Neural progenitor cell (in vitro differentiated cells): ENCODE results near the gene TMEM14C. TPM values are rescaled to one million over a fixed set of nuclear protein-coding genes. Genes with fewer than 3 reads are reported as not detected.

Experiments
- DNase-seq: peaks from one replicate; pipeline ENCODE4 v3.0.0-alpha.2; 2016; ENCODE audit warnings: low spot score
- H2AFZ ChIP-seq: fragments of 200-600 bp; sonication (generic); replicated peaks from 2 replicates; pipeline ENCODE4 v1.6.1; 2016; ENCODE audit warnings: antibody characterized with exemption
- H3F3A ChIP-seq: fragments of 200-600 bp; sonication (generic); 2 replicates; pipeline ENCODE4 v1.6.1; 2016; ENCODE audit warnings: antibody characterized with exemption, low read depth
- H3K27ac ChIP-seq: fragments of 200-600 bp; sonication (generic); 2 replicates; pipeline ENCODE4 v1.5.1; 2016; ENCODE audit warnings: mild to moderate bottlenecking
- H3K27me3 ChIP-seq: fragments of 200-600 bp; sonication (generic); 2 replicates; pipeline ENCODE4 v1.6.1; 2016; ENCODE audit warnings: mild to moderate bottlenecking, moderate library complexity
- H3K36me3 ChIP-seq: fragments of 200-600 bp; sonication (generic); 2 replicates; pipeline ENCODE4 v1.5.1; 2016
- H3K4me1 ChIP-seq: fragments of 200-600 bp; sonication (generic); 2 replicates; pipeline ENCODE4 v1.6.1; 2016; ENCODE audit warnings: mixed run types
- H3K4me2 ChIP-seq: fragments of 200-600 bp; sonication (generic); 2 replicates; pipeline ENCODE4 v1.6.1; 2016
- H3K4me3 ChIP-seq: fragments of 200-600 bp; sonication (generic); 2 replicates; pipeline ENCODE4 v1.5.1; 2016
- H3K79me2 ChIP-seq: fragments of 200-600 bp; sonication (generic); 2 replicates; pipeline ENCODE4 v1.6.1; 2016; ENCODE audit warnings: low read depth
- H3K9ac ChIP-seq: fragments of 200-600 bp; sonication (generic); 2 replicates; pipeline ENCODE4 v1.6.1; 2016
- H3K9me3 ChIP-seq: fragments of 200-600 bp; sonication (generic); 2 replicates; pipeline ENCODE4 v1.5.1; 2016; ENCODE audit warnings: low read depth
- H4K20me1 ChIP-seq: fragments of 200-600 bp; sonication (generic); 2 replicates; pipeline ENCODE4 v1.6.1; 2016; ENCODE audit warnings: low read depth
- H3K27ac Mint-ChIP-seq: 3 replicates; pipeline ENCODE4 v1.8.0; 2021; ENCODE audit warnings: mixed read lengths
- H3K27me3 Mint-ChIP-seq: 2 replicates; pipeline ENCODE4 v1.8.0; 2022; ENCODE audit warnings: low read depth, mild to moderate bottlenecking, inconsistent platforms, moderate library complexity, mixed read lengths; ENCODE audit not compliant: insufficient read depth
- H3K36me3 Mint-ChIP-seq: 3 replicates; pipeline ENCODE4 v1.8.0; 2021; ENCODE audit warnings: mixed read lengths
- H3K4me1 Mint-ChIP-seq: 3 replicates; pipeline ENCODE4 v1.8.0; 2021; ENCODE audit warnings: mixed read lengths
- H3K4me3 Mint-ChIP-seq: 3 replicates; pipeline ENCODE4 v1.8.0; 2021; ENCODE audit warnings: mild to moderate bottlenecking, moderate library complexity, mixed read lengths
- H3K9me3 Mint-ChIP-seq: 3 replicates; pipeline ENCODE4 v1.8.0; 2020; ENCODE audit warnings: mixed read lengths
- CTCF ChIP-seq: fragments of 200-600 bp; sonication (generic); IDR thresholded peaks from 2 replicates; pipeline ENCODE4 v1.5.1; 2017; ENCODE audit warnings: antibody characterized with exemption, mild to moderate bottlenecking
- EZH2 ChIP-seq: fragments of 200-600 bp; sonication (generic); IDR thresholded peaks from 2 replicates; pipeline ENCODE4 v1.6.1; 2017; ENCODE audit warnings: antibody characterized with exemption, mild to moderate bottlenecking, moderate library complexity
- EZH2phosphoT487 ChIP-seq: fragments of 200-600 bp; sonication (generic); IDR thresholded peaks from 2 replicates; pipeline ENCODE4 v1.6.1; 2017; ENCODE audit warnings: antibody characterized with exemption
- total RNA-seq: library from RNA; depleted of rRNA; stranded (reverse); fragments of >200 nt; gene quantifications from 2 replicates; pipeline ENCODE4 v1.2.3, GENCODE V29; 2015; ENCODE audit warnings: low replicate concordance

TMEM14C gene
- total RNA-seq, 1 donor from 2014 or later: 315 TPM

GRCh38 chr6:10721850-10722569 lies 860 bp upstream of the TMEM14C start:
- DNase-seq: no peak
- no peaks in the 10 kb centered on the region for H3K27me3 ChIP-seq
- no peaks in the 10 kb centered on the region for H3K9me3 Mint-ChIP-seq
- peaks cover 8% of the 10 kb centered on the region for H3K36me3 Mint-ChIP-seq
- no peak overlapping the region for H3K27ac ChIP-seq
- H3K4me3 ChIP-seq: peak overlapping the region; percentile 92
- no peaks in the 10 kb centered on the region for H3K9me3 ChIP-seq
- H3K9ac ChIP-seq: no peak overlapping the region
- H2AFZ ChIP-seq: peak overlapping the region; percentile 68
- peaks cover 37% of the 10 kb centered on the region for H3K79me2 ChIP-seq
- peak overlapping the region; percentile 97 for H3K4me3 Mint-ChIP-seq
- peaks cover 34% of the 10 kb centered on the region for H3K4me1 Mint-ChIP-seq
- H3K27ac Mint-ChIP-seq: peak overlapping the region; percentile 96
- H3K4me2 ChIP-seq: peak overlapping the region; percentile 72
- H3K4me1 ChIP-seq: peaks cover 18% of the 10 kb centered on the region
- TF ChIP-seq EZH2 (no peak), EZH2phosphoT487 (no peak), CTCF (no peak)
- H4K20me1 ChIP-seq: peaks cover 6% of the 10 kb centered on the region
- H3F3A ChIP-seq: peaks cover 19% of the 10 kb centered on the region
- H3K36me3 ChIP-seq: no peaks in the 10 kb centered on the region
- H3K27me3 Mint-ChIP-seq: no peaks in the 10 kb centered on the region

- no peaks in the 10 kb centered on the region for H3K9me3 Mint-ChIP-seq
- TF ChIP-seq EZH2phosphoT487: no peak
- TF ChIP-seq EZH2: no peak
- peak overlapping the region; percentile 96 for H3K27ac Mint-ChIP-seq
- peaks cover 10% of the 10 kb centered on the region for H3K36me3 Mint-ChIP-seq
- Histone ChIP-seq H3K9me3 (no peaks in the 10 kb centered on the region), H3K27ac (no peak overlapping the region), H3K4me3 (peak overlapping the region; percentile 92), H3K79me2 (peaks cover 37% of the 10 kb centered on the region), H3K27me3 (no peaks in the 10 kb centered on the region), H3K4me2 (peak overlapping the region; percentile 72), H3K9ac (no peak overlapping the region), H3F3A (peaks cover 19% of the 10 kb centered on the region), H4K20me1 (peaks cover 6% of the 10 kb centered on the region), H3K36me3 (no peaks in the 10 kb centered on the region), H2AFZ (peak overlapping the region; percentile 68), H3K4me1 (peaks cover 18% of the 10 kb centered on the region)
- peak overlapping the region; percentile 97 for H3K4me3 Mint-ChIP-seq
- H3K27me3 Mint-ChIP-seq: no peaks in the 10 kb centered on the region
- H3K4me1 Mint-ChIP-seq: peaks cover 34% of the 10 kb centered on the region
- DNase-seq: no peak
Measured at GRCh38 chr6:10722570-10722819, 375 bp upstream of the TMEM14C start.

- Histone ChIP-seq H3K27me3 (no peaks in the 10 kb centered on the region), H3K36me3 (no peaks in the 10 kb centered on the region), H2AFZ (no peak overlapping the region), H3K79me2 (peaks cover 37% of the 10 kb centered on the region), H3K9me3 (no peaks in the 10 kb centered on the region), H3K4me3 (peak overlapping the region; percentile 92), H4K20me1 (peaks cover 6% of the 10 kb centered on the region), H3K4me1 (peaks cover 17% of the 10 kb centered on the region), H3K9ac (peak overlapping the region; percentile 88), H3F3A (peaks cover 19% of the 10 kb centered on the region), H3K27ac (peak overlapping the region; percentile 88), H3K4me2 (peak overlapping the region; percentile 83)
- Mint-ChIP-seq H3K27me3 (no peaks in the 10 kb centered on the region), H3K27ac (peak overlapping the region; percentile 96), H3K4me1 (peaks cover 34% of the 10 kb centered on the region), H3K36me3 (peaks cover 19% of the 10 kb centered on the region), H3K4me3 (peak overlapping the region; percentile 97), H3K9me3 (no peaks in the 10 kb centered on the region)
- no peak for DNase-seq
- TF ChIP-seq EZH2 (no peak), CTCF (no peak), EZH2phosphoT487 (no peak)
Measured at GRCh38 chr6:10723567-10723881, 654 bp downstream of the TMEM14C start.

GRCh38 chr6:10725044-10725443 lies 2.2 kb downstream of the TMEM14C start:
- Mint-ChIP-seq H3K4me1 (peaks cover 34% of the 10 kb centered on the region), H3K4me3 (peak overlapping the region; percentile 67)
- no peak overlapping the region for H3K4me3 ChIP-seq

More at GRCh38 chr6:10725044-10725443, 2.2 kb downstream of the TMEM14C start:
- Histone ChIP-seq H3K27ac (peak overlapping the region; percentile 49), H3K79me2 (peaks cover 37% of the 10 kb centered on the region), H3K9me3 (no peaks in the 10 kb centered on the region), H3F3A (peaks cover 19% of the 10 kb centered on the region), H3K9ac (no peak overlapping the region), H3K4me2 (peak overlapping the region; percentile 83), H3K4me1 (peaks cover 14% of the 10 kb centered on the region), H4K20me1 (peaks cover 6% of the 10 kb centered on the region), H3K27me3 (no peaks in the 10 kb centered on the region), H3K36me3 (no peaks in the 10 kb centered on the region), H2AFZ (no peak overlapping the region)
- no peak for TF ChIP-seq EZH2phosphoT487
- DNase-seq: no peak
- Mint-ChIP-seq H3K27ac (peak overlapping the region; percentile 57), H3K27me3 (no peaks in the 10 kb centered on the region), H3K36me3 (peaks cover 21% of the 10 kb centered on the region), H3K9me3 (no peaks in the 10 kb centered on the region)
